Tibial nerve (tissue), 4 donors: ENCODE measurements around the gene NHEJ1. TPM values are rescaled to one million over a fixed set of nuclear protein-coding genes. Genes with fewer than 3 reads are reported as not detected.

Experiments used
- DNase-seq, 2 donors: peaks; one replicate each; pipeline ENCODE4 v3.0.0-alpha.2; 2019; ENCODE audit warnings: low spot score in 2 of 2
- H3K27ac ChIP-seq, 4 donors: fragments of 200-600 bp; sonication (generic) in 3 of 4; one replicate each; pipeline ENCODE4 v1.5.1; 2017 to 2019; ENCODE audit warnings: mild to moderate bottlenecking in 1 of 4
- H3K27me3 ChIP-seq, 2 donors: fragments of 200-600 bp; sonication (generic) in 1 of 2; one replicate each; pipeline versions ENCODE4 v1.5.1 to v1.6.0; 2017 to 2019
- H3K36me3 ChIP-seq, 3 donors: fragments of 200-600 bp; sonication (generic); one replicate each; pipeline ENCODE4 v1.5.1; 2018 to 2019
- H3K4me1 ChIP-seq, 4 donors: fragments of 200-600 bp; sonication (generic) in 3 of 4; one replicate each; pipeline ENCODE4 v1.5.1; 2017 to 2019
- H3K4me3 ChIP-seq, 4 donors: fragments of 200-600 bp; sonication (generic) in 3 of 4; one replicate each; pipeline ENCODE4 v1.5.1; 2017 to 2019; ENCODE audit warnings: mild to moderate bottlenecking in 1 of 4, moderate library complexity in 1 of 4
- H3K9me3 ChIP-seq, 4 donors: fragments of 200-600 bp; sonication (generic) in 3 of 4; one replicate each; pipeline ENCODE4 v1.5.1; 2017 to 2019
- EP300 ChIP-seq, 2 donors: sonication (generic); formaldehyde crosslinking; IDR thresholded peaks; one replicate each; pipeline ENCODE4 v1.6.1; 2017; ENCODE audit warnings: antibody characterized with exemption in 2 of 2, mild to moderate bottlenecking in 1 of 2
- POLR2A ChIP-seq, 2 donors: fragments of 450-650 bp; IDR thresholded peaks; one replicate each; pipeline ENCODE4 v1.6.1; 2017; ENCODE audit warnings: antibody characterized with exemption in 2 of 2, mild to moderate bottlenecking in 2 of 2, moderate library complexity in 2 of 2
- WGBS, 2 donors: methylation state at CpG; one replicate each; pipeline ENCODE4 v1.1.5; 2018; 5-methylcytosine and 5-hydroxymethylcytosine counted together
- total RNA-seq, 4 donors: library from RNA; depleted of rRNA; stranded (reverse); fragments of >200 nt; gene quantifications; one replicate each; pipeline ENCODE4 v1.1.0, GENCODE V29; 2016
- TF ChIP-seq, protein P1 (sequence below), 5 experiments: fragments of 200-600 bp in 3 of 5; fragments of 450-650 bp in 2 of 5; sonication (generic) in 3 of 5; IDR thresholded peaks; one replicate each; pipeline ENCODE4 v1.5.1; 2016 to 2019; ENCODE audit warnings: antibody characterized with exemption in 5 of 5, mild to moderate bottlenecking in 3 of 5, moderate library complexity in 2 of 5

Gene NHEJ1
- total RNA-seq, 4 donors from 2014 or later, result 12.9 to 27.4 (median 17.6) TPM

DNA sequence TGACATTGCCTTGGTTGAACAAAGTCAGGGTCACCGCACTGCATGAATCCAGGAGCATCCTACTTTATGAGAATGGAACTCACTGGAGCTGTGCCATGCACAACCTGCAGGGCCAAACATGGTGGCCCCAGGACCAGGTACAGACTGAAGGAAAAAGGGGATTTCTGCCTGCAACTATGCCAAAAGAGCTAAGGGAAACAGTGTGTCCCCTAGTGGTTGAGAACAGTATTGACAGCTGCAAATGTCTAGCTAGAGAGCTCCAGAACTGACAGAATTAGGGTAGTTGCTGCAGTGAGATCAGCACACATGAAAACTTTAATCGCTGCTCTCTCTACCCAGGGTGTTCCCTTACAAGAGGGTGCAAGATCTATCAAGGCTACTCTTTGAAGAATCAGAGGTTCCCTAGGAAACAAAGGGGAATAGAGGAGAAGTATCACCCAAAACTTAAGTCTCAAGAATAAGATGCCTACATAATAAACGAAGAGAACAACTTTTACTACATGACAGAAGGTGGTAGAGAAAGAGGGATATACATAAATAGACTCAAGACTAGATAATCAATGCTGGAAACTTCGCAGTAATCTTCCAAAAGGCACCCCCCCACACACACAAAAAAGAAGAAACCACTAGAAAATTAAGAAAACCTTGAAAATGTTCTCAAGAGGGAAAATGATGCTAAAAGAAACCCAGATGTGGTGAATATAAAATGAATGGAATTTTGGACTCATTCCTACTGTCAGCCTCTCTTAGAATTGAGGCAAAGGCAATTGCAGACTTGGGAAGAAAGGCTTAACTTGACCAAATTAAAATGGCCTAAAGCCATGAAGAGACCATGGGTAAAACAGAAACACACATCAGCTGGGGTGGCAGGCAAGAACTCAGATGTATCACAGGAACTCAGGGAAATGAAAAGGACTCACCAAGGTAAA, 56.2 kb downstream of the NHEJ1 start:
- Histone ChIP-seq H3K9me3 (no peaks in the 10 kb centered on the region), H3K36me3 (no peaks in the 10 kb centered on the region), H3K4me3 (no peak overlapping the region), H3K27me3 (no peaks in the 10 kb centered on the region), H3K27ac (no peak overlapping the region), H3K4me1 (peaks cover 0 to 15% (median 0%) of the 10 kb centered on the region in 4 donors)
- TF ChIP-seq EP300 (IDR thresholded peaks at IDR 0.05), result no peak
- TF ChIP-seq POLR2A (IDR thresholded peaks at IDR 0.05), result no peak
- TF ChIP-seq, protein P1, sequence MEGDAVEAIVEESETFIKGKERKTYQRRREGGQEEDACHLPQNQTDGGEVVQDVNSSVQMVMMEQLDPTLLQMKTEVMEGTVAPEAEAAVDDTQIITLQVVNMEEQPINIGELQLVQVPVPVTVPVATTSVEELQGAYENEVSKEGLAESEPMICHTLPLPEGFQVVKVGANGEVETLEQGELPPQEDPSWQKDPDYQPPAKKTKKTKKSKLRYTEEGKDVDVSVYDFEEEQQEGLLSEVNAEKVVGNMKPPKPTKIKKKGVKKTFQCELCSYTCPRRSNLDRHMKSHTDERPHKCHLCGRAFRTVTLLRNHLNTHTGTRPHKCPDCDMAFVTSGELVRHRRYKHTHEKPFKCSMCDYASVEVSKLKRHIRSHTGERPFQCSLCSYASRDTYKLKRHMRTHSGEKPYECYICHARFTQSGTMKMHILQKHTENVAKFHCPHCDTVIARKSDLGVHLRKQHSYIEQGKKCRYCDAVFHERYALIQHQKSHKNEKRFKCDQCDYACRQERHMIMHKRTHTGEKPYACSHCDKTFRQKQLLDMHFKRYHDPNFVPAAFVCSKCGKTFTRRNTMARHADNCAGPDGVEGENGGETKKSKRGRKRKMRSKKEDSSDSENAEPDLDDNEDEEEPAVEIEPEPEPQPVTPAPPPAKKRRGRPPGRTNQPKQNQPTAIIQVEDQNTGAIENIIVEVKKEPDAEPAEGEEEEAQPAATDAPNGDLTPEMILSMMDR (IDR thresholded peaks at IDR 0.05), result peak in 3 of 5 experiments; percentile 39 to 59 (median 39)
- 71 to 72% methylated on average over 4 of the region's 4 CpGs for WGBS, 2 donors
- DNase-seq, result no peak

DNA sequence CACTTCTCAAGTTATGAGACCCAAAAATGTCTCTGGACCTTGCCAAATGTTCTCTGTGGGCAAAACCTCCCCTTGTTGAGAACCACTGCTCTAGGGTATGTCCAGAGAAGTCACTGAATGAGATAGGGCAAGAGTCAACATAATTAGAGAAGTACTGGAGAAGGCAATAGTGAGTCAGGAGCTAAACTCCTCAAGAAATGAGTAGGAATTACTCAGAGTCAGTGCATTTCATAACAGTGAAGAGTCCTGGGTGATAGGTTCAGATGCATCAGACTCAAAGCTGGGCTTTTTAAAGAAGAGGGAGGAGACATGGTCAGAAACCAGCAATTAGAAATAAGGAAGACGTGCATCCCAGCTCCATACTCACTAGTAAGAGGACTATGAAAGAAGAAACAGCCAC, 61.3 kb downstream of the NHEJ1 start:
- WGBS, 2 donors, result 88 to 89% methylated on average over 1 of the region's 1 CpG
- Histone ChIP-seq H3K27ac (no peak overlapping the region), H3K9me3 (no peaks in the 10 kb centered on the region), H3K4me3 (no peak overlapping the region), H3K36me3 (peaks cover 0 to 11% (median 0%) of the 10 kb centered on the region in 3 donors), H3K27me3 (no peaks in the 10 kb centered on the region), H3K4me1 (no peaks in the 10 kb centered on the region)
- TF ChIP-seq EP300 (IDR thresholded peaks at IDR 0.05), result no peak
- TF ChIP-seq POLR2A (IDR thresholded peaks at IDR 0.05), result no peak
- TF ChIP-seq, protein P1 (IDR thresholded peaks at IDR 0.05), result no peak
- no peak for DNase-seq

DNA sequence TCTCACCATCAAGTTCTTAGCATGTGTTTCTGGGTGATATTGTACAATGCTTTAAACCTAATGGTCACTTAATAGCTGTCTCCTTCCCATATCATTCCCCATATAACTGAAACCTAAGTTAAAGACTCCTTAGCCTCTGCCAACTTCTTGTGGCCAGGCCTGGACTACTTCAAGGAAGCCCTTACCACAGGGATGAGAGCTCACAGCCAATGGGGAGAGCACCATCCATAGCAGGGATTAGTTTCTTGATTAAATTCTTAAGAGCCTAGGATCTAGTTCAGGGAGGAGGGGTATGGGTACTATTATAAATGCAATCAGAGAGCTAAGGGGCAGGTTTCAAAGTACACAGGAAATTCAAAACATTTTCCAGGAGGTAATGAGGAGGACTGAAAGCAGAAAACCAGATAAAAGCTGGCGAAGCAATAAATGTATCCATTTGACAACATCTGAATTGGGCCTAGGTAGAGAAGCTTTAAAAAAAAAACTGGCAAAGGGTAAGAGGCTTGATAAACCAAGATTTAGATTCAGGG, 65.1 kb downstream of the NHEJ1 start:
- 94 to 100% methylated on average over 1 of the region's 1 CpG for WGBS, 2 donors
- TF ChIP-seq EP300 (IDR thresholded peaks at IDR 0.05) (no peak), POLR2A (IDR thresholded peaks at IDR 0.05) (no peak)
- TF ChIP-seq, protein P1 (IDR thresholded peaks at IDR 0.05), result no peak
- no peak overlapping the region for H3K27ac ChIP-seq
- H3K36me3 ChIP-seq, result peaks cover 0 to 31% (median 0%) of the 10 kb centered on the region in 3 donors
- DNase-seq, result no peak
- H3K27me3 ChIP-seq, result no peaks in the 10 kb centered on the region
- H3K4me3 ChIP-seq, result no peak overlapping the region
- no peaks in the 10 kb centered on the region for H3K4me1 ChIP-seq
- no peaks in the 10 kb centered on the region for H3K9me3 ChIP-seq

DNA sequence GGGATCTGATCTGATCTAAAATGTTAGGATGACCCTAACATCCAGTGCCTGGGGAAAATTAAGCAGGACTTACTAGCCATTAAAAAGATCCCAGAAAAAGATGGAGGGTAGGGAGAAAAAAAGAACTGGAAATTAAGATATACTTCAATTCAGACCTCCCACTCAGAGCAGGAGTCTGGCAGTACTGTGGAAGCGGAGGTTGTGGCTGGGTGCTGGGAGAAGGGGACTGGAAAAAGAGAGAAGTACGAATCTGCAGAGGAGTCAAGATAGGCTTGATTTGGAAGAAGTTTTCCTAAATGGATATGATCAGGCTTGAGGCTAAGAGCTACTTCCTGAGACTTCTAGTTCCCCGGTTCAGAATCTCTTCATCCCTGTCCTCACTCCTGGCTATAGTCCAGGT, 66.4 kb downstream of the NHEJ1 start:
- no peak overlapping the region for H3K27ac ChIP-seq
- peaks cover 0 to 33% (median 0%) of the 10 kb centered on the region in 3 donors for H3K36me3 ChIP-seq
- DNase-seq, result no peak
- WGBS, 2 donors, result 77 to 89% methylated on average over 3 of the region's 3 CpGs
- H3K9me3 ChIP-seq, result no peaks in the 10 kb centered on the region
- H3K4me1 ChIP-seq, result no peaks in the 10 kb centered on the region
- H3K27me3 ChIP-seq, result no peaks in the 10 kb centered on the region
- H3K4me3 ChIP-seq, result no peak overlapping the region
- TF ChIP-seq EP300 (IDR thresholded peaks at IDR 0.05), result no peak
- TF ChIP-seq, protein P1 (IDR thresholded peaks at IDR 0.05), result no peak
- TF ChIP-seq POLR2A (IDR thresholded peaks at IDR 0.05), result no peak
